WTC11 (cell line): ENCODE measurements around the gene TMEM88. TPM values are rescaled to one million over a fixed set of nuclear protein-coding genes. Genes with fewer than 3 reads are reported as not detected.

ENCODE experiments used
- ATAC-seq: fragments of 200-7000 bp; cut with Tn5 transposase; 2 replicates; pipeline ENCODE4 v1.10.0; 2021; ENCODE audit warnings: mild to moderate bottlenecking, moderate library complexity
- CTCF ChIA-PET: fragments of 300-600 bp; sonication (Branson Sonifier 250); formaldehyde crosslinking; loops from one replicate; lab custom pipeline; 2021; ENCODE audit warnings: antibody characterized with exemption; lab: Charles Lee
- POLR2A ChIA-PET: fragments of 350-600 bp; sonication (Branson Sonifier 250); formaldehyde crosslinking; loops from one replicate; lab custom pipeline; 2021; ENCODE audit warnings: antibody characterized with exemption; lab: Charles Lee
- DNase-seq: peaks from one replicate; pipeline ENCODE4 v3.0.0; 2021; ENCODE audit warnings: low spot score
- H3K27ac Mint-ChIP-seq: 2 replicates; pipeline ENCODE4 v1.8.0; 2021; ENCODE audit warnings: mixed read lengths
- H3K27me3 Mint-ChIP-seq: 2 replicates; pipeline ENCODE4 v1.8.0; 2021; ENCODE audit warnings: low read depth, mild to moderate bottlenecking, moderate library complexity, mixed read lengths
- H3K36me3 Mint-ChIP-seq: 2 replicates; pipeline ENCODE4 v1.8.0; 2021; ENCODE audit warnings: mixed read lengths
- H3K4me1 Mint-ChIP-seq: 2 replicates; pipeline ENCODE4 v1.8.0; 2022; ENCODE audit warnings: mixed read lengths
- H3K4me3 Mint-ChIP-seq: 2 replicates; pipeline ENCODE4 v1.8.0; 2021; ENCODE audit warnings: mild to moderate bottlenecking, moderate library complexity, mixed read lengths
- H3K9me3 Mint-ChIP-seq: 2 replicates; pipeline ENCODE4 v1.8.0; 2021; ENCODE audit warnings: mixed read lengths
- AR ChIP-seq: fragments of 250-450 bp; sonication (Bioruptor Pico); IDR thresholded peaks from 2 replicates; pipeline ENCODE4 v1.9.0; 2021; ENCODE audit warnings: mild to moderate bottlenecking
- ATF1 ChIP-seq: sonication (generic); formaldehyde crosslinking; IDR thresholded peaks from 2 replicates; pipeline ENCODE4 v1.8.1; 2023; ENCODE audit warnings: mild to moderate bottlenecking, moderate library complexity, missing genetic modification reagents
- CDX4 ChIP-seq: fragments of 250-450 bp; sonication (Bioruptor Pico); IDR thresholded peaks from 2 replicates; pipeline ENCODE4 v1.9.0; 2021; ENCODE audit warnings: moderate library complexity, mild to moderate bottlenecking, inconsistent platforms, borderline replicate concordance
- CTCF ChIP-seq: fragments of 200-600 bp; IDR thresholded peaks from 2 replicates; pipeline ENCODE4 v1.8.0; 2022; ENCODE audit warnings: antibody characterized with exemption
- ELF4 ChIP-seq: sonication (generic); formaldehyde crosslinking; IDR thresholded peaks from 2 replicates; pipeline ENCODE4 v1.8.1; 2022; ENCODE audit warnings: low read depth, mild to moderate bottlenecking, moderate library complexity, missing genetic modification reagents
- EMX1 ChIP-seq: fragments of 250-450 bp; sonication (Bioruptor Pico); IDR thresholded peaks from 2 replicates; pipeline ENCODE4 v1.8.0; 2021; ENCODE audit warnings: mild to moderate bottlenecking
- ETV6 ChIP-seq: sonication (generic); formaldehyde crosslinking; IDR thresholded peaks from 2 replicates; pipeline ENCODE4 v1.8.1; 2022; ENCODE audit warnings: mild to moderate bottlenecking, missing genetic modification reagents
- FOXP1 ChIP-seq: sonication (generic); formaldehyde crosslinking; IDR thresholded peaks from 2 replicates; pipeline ENCODE4 v1.8.0; 2022; ENCODE audit warnings: missing genetic modification reagents, mild to moderate bottlenecking, moderate library complexity, borderline replicate concordance
- GTF2I ChIP-seq: fragments of 250-450 bp; sonication (Bioruptor Pico); conservative IDR thresholded peaks from 2 replicates; pipeline ENCODE4 v1.4.0; 2021; ENCODE audit warnings: mild to moderate bottlenecking
- MXD4 ChIP-seq: fragments of 250-450 bp; sonication (Bioruptor Pico); IDR thresholded peaks from 2 replicates; pipeline ENCODE4 v1.8.0; 2021; ENCODE audit warnings: mild to moderate bottlenecking, moderate library complexity, borderline replicate concordance
- MYBL2 ChIP-seq: sonication (generic); formaldehyde crosslinking; IDR thresholded peaks from 2 replicates; pipeline ENCODE4 v1.8.1; 2023; ENCODE audit warnings: mild to moderate bottlenecking, moderate library complexity, missing genetic modification reagents
- PREB ChIP-seq: sonication (generic); formaldehyde crosslinking; IDR thresholded peaks from 2 replicates; pipeline ENCODE4 v1.8.1; 2022; ENCODE audit warnings: mild to moderate bottlenecking, missing genetic modification reagents, moderate library complexity, borderline replicate concordance
- RELA ChIP-seq: sonication (generic); formaldehyde crosslinking; IDR thresholded peaks from 2 replicates; pipeline ENCODE4 v1.8.1; 2022; ENCODE audit warnings: missing genetic modification reagents, mild to moderate bottlenecking, borderline replicate concordance
- RORB ChIP-seq: fragments of 250-450 bp; sonication (Bioruptor Pico); IDR thresholded peaks from 2 replicates; pipeline ENCODE4 v1.9.0; 2021; ENCODE audit warnings: mild to moderate bottlenecking
- SMAD4 ChIP-seq: sonication (generic); formaldehyde crosslinking; IDR thresholded peaks from 2 replicates; pipeline ENCODE4 v1.8.0; 2022; ENCODE audit warnings: mild to moderate bottlenecking, missing genetic modification reagents
- TEAD1 ChIP-seq: sonication (generic); formaldehyde crosslinking; IDR thresholded peaks from 2 replicates; pipeline ENCODE4 v1.8.0; 2022; ENCODE audit warnings: mild to moderate bottlenecking, missing genetic modification reagents
- TP53 ChIP-seq: sonication (generic); formaldehyde crosslinking; IDR thresholded peaks from 2 replicates; pipeline ENCODE4 v1.8.1; 2023; ENCODE audit warnings: mild to moderate bottlenecking, missing genetic modification reagents
- ZBTB21 ChIP-seq: sonication (generic); formaldehyde crosslinking; IDR thresholded peaks from 2 replicates; pipeline ENCODE4 v1.8.1; 2023; ENCODE audit warnings: mild to moderate bottlenecking, missing genetic modification reagents, borderline replicate concordance
- ZMAT4 ChIP-seq: fragments of 250-450 bp; sonication (Bioruptor Pico); IDR thresholded peaks from 2 replicates; pipeline ENCODE4 v1.9.0; 2021; ENCODE audit warnings: mild to moderate bottlenecking
- ZNF263 ChIP-seq: sonication (generic); formaldehyde crosslinking; IDR thresholded peaks from 2 replicates; pipeline ENCODE4 v1.8.1; 2022; ENCODE audit warnings: low read depth, mild to moderate bottlenecking, moderate library complexity, missing genetic modification reagents
- ZNF671 ChIP-seq: fragments of 250-450 bp; sonication (Bioruptor Pico); IDR thresholded peaks from 2 replicates; pipeline ENCODE4 v1.8.0; 2021; ENCODE audit warnings: mild to moderate bottlenecking
- total RNA-seq: library from RNA; stranded (reverse); gene quantifications from 3 replicates; pipeline ENCODE4 v1.2.3, GENCODE V29; 2021

TMEM88 gene
- total RNA-seq, 1 experiment from 2014 or later, result 2.9 TPM

- CTCF ChIA-PET, result interaction anchor here (0.5 to 0.6 kb wide), 3 partner anchors 50 to 993 kb away, joined by 3 to 4 read pairs (median 3); no protein-coding TSS in a partner anchor
- Mint-ChIP-seq H3K36me3 (no peaks in the 10 kb centered on the region), H3K4me3 (no peak overlapping the region), H3K27ac (no peak overlapping the region), H3K4me1 (peaks cover 6% of the 10 kb centered on the region), H3K9me3 (no peaks in the 10 kb centered on the region), H3K27me3 (peaks cover 3% of the 10 kb centered on the region)
- no peak for TF ChIP-seq MYBL2 (CRISPR knock-in tag)
- DNase-seq (no peak), ATAC-seq (no peak)
- POLR2A ChIA-PET, result no interaction called here
Measured at GRCh38 chr17:7806587-7806986, 48.3 kb upstream of the TMEM88 start.

- TF ChIP-seq RORB (CRISPR knock-in tag) (no peak), PREB (CRISPR knock-in tag) (no peak), AR (CRISPR knock-in tag) (no peak), MYBL2 (CRISPR knock-in tag) (no peak), GTF2I (CRISPR knock-in tag) (no peak), EMX1 (no peak), CDX4 (no peak), ZMAT4 (CRISPR knock-in tag) (no peak), MXD4 (CRISPR knock-in tag) (no peak), ELF4 (CRISPR knock-in tag) (no peak), CTCF (no peak)
- H3K27me3 Mint-ChIP-seq, result peaks cover 3% of the 10 kb centered on the region
- H3K4me1 Mint-ChIP-seq, result peaks cover 6% of the 10 kb centered on the region
- no peak overlapping the region for H3K4me3 Mint-ChIP-seq
- H3K36me3 Mint-ChIP-seq, result no peaks in the 10 kb centered on the region
- H3K27ac Mint-ChIP-seq, result no peak overlapping the region
- DNase-seq, result no peak
- ATAC-seq, result no peak
- POLR2A ChIA-PET, result no interaction called here
- no peaks in the 10 kb centered on the region for H3K9me3 Mint-ChIP-seq
- CTCF ChIA-PET, result interaction anchor here (0.5 kb wide), 1 partner anchor 59 kb away, joined by 4 read pairs; no protein-coding TSS in a partner anchor
Measured at GRCh38 chr17:7807206-7807605, 47.7 kb upstream of the TMEM88 start.

- Mint-ChIP-seq H3K9me3 (no peaks in the 10 kb centered on the region), H3K4me3 (no peak overlapping the region), H3K27me3 (peaks cover 3% of the 10 kb centered on the region), H3K36me3 (no peaks in the 10 kb centered on the region), H3K4me1 (peaks cover under 1% of the 10 kb centered on the region; the same call in 1 of the 2 replicates), H3K27ac (no peak overlapping the region)
- ATAC-seq (no peak), DNase-seq (no peak)
- TF ChIP-seq ETV6 (no peak), TEAD1 (CRISPR knock-in tag) (no peak), FOXP1 (CRISPR knock-in tag) (no peak), ATF1 (CRISPR knock-in tag) (no peak), RELA (no peak), ZBTB21 (CRISPR knock-in tag) (no peak), ZMAT4 (CRISPR knock-in tag) (no peak), ZNF263 (CRISPR knock-in tag) (no peak), CTCF (no peak), ZNF671 (CRISPR knock-in tag) (no peak), TP53 (CRISPR knock-in tag) (no peak), SMAD4 (CRISPR knock-in tag) (no peak)
- ChIA-PET POLR2A (interaction anchor here (0.6 kb wide), 1 partner anchor 9 kb away, joined by 3 read pairs; no protein-coding TSS in a partner anchor), CTCF (interaction anchor here (0.5 to 0.7 kb wide), 2 partner anchors 8 to 284 kb away, joined by 3 read pairs; no protein-coding TSS in a partner anchor)
Measured at GRCh38 chr17:7809086-7809790, 45.6 kb upstream of the TMEM88 start.
